ENCODE results near the gene SCIMP. TPM values are rescaled to one million over a fixed set of nuclear protein-coding genes. Genes with fewer than 3 reads are reported as not detected.
"Not testable (repeated sequence)": the region's sequence is repeated elsewhere in the genome, so short reads cannot be mapped to it uniquely, and the experiment has no call there.

The SCIMP gene
- total RNA-seq, 1 donor from 2014 or later, result 2.3 TPM

DNA sequence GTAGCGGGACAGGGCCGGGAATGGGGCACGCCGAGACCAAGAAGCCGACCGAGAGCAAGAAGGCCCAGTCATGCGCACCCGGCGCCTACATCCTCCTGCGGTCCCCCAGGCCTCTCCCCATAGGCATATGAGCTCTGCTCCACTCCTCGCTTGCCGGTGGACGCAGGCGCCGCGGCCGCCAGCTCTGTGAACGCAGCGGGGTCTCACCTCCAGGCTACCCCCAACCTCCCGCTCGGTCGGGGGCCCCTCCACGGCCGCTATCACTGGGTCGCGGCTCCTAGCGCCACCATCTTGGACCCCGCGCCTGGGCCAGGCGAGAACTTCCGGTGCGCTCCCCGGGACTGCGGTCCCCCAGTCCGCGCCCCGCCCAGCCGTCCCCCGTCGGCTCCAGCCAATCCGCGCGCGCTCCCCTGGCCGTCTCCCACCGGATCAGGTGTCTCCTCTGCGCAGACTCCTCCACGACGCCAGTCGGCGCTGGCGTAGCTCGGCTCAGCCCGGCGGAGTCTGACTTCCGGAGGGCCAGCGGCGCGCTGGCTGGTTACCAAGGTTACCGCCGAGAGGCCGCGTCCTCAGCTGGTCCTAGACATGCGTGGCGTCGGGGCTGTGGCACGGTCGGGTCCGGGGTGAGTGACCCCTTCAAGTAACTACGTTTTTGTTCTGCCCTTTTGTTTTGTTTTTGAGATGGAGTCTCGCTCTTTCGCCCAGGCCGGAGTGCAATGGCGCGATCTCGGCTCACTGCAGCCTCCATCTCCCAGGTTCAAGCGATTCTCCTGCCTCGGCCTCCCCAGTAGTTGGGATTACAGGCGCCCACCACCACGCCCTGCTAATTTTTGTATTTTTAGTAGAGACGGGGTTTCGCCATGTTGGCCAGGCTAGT lies 42.9 kb downstream of the SCIMP start, which contains the start of gene ZNF594:
Gene ZNF594, minus strand, starts transcription at position 328 of the 877 bp plus-strand sequence. CDS start 7,612 bp downstream, outside the sequence.
- peak; percentile 95 for DNase-seq (ENCODE audit: low spot score)
- peak; percentile 99 for ATAC-seq

DNA sequence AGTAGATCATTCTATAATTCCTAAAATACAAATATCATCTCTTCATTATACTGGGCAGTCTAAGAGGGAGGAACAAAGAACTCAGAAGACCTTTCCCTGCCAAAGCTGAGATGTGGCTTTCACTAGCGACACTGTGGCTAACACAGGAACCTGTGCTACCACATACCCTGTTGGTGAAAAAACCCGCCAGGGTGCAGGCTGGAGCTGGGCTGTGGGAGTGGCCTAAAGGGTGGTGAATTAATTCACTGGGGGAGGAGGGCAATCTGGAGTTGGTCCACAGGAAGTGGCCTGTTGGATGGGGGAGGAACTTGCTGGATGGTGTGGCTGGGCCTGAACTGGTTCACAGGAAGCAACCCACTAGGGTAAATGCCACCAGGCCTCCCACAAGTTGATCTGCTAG lies 50.4 kb downstream of the SCIMP start:
- no peak for ATAC-seq
- no peak for DNase-seq (ENCODE audit: low spot score)

DNA sequence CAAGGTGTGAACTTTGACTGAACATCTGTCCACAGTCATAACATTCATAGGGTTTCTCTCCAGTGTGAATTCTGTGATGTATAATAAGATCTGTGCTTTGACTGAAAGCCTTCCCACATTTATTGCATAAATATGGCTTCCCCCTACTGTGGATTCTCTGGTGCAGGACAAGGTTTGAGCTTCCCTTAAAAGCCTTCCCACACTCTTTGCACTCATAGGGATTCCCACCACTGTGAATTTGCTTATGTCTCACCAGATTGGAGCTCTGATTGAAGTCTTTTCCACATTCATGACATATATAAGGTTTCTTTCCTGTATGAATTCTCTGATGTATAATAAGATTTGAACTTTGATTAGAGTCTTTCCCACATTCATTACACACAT lies 51.3 kb downstream of the SCIMP start:
- ATAC-seq, result no peak
- no peak for DNase-seq (ENCODE audit: low spot score)

DNA sequence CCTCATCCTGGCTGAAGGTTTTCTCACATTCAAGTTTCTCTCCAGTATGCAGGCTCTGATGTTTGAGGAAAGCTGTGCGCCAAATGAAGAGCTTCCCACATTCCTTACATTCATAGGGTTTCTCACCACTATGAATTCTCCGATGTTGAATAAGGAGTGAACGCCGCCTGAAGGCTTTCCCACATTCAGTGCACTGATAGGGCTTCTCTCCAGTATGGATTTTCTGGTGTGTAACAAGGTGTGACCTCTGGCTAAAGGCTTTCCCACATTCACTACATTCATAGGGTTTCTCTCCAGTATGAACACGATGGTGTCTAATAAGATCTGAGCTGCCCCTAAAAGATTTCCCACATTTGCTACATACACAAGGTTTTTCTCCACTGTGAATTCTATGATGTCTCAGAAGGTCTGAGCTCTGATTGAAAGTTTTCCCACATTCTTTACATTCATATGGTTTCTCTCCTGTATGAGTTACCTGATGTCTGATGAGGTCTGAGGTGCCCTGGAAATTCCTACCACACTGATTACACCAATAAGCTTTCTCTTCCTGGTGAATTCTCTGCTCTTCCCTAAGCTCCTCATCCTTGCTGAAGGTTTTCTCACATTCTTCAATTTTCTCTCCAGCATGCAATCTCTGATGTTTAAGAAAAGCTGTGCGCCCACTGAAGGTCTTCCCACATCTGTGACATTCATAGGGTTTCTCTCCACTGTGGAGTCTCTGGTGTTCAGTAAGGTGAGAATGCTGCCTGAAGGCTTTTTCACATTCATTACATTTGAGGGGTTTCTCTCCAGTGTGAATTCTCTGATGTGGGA lies 51.9 kb downstream of the SCIMP start:
- DNase-seq (ENCODE audit: low spot score) (no peak), ATAC-seq (no peak)

DNA sequence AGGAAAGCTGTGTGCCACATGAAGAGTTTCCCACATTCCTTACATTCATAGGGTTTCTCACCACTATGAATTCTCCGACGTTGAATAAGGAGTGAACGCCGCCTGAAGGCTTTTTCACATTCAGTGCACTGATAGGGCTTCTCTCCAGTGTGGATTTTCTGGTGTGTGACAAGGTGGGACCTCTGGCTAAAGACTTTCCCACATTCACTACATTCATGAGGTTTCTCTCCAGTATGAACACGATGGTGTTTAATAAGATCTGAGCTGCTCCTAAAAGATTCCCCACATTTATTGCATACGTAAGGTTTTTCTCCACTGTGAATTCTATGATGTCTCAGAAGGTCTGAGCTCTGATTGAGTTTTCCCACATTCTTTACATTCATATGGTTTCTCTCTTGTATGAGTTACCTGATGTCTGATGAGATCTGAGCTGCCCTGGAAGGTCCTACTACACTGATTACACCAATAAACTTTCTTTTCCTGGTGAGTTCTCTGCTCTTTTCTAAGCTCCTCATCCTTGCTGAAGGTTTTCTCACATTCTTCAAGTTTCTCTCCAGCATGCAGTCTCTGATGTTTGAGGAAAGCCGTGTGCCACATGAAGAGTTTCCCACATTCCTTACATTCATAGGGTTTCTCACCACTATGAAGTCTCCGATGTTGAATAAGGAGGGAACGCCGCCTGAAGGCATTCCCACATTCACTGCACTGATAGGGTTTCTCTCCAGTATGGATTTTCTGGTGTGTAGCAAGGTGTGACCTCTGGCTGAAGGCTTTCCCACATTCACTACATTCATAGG lies 53.0 kb downstream of the SCIMP start:
- no peak for ATAC-seq
- no peak for DNase-seq (ENCODE audit: low spot score)

DNA sequence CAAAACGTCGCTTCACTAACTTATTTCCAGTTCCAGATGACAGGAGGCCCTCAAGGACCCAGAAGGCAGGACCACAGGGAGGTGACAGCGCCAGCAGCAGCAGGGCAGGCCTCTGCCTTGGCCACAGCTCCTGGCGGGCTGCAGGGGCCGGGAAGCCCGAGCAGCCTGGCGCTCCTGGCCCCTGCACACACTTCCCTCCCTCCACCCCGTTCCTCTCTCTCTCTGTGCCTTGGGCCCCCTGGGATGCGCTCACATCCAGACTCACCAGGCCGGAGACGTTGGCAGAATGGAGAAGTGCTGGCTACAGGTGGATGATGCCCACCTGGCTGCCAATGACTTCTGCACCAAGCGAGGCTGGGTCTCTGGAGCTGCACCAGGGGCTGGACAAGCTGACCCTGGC lies 55.7 kb downstream of the SCIMP start:
- DNase-seq (ENCODE audit: low spot score) (no peak), ATAC-seq (no peak)

DNA sequence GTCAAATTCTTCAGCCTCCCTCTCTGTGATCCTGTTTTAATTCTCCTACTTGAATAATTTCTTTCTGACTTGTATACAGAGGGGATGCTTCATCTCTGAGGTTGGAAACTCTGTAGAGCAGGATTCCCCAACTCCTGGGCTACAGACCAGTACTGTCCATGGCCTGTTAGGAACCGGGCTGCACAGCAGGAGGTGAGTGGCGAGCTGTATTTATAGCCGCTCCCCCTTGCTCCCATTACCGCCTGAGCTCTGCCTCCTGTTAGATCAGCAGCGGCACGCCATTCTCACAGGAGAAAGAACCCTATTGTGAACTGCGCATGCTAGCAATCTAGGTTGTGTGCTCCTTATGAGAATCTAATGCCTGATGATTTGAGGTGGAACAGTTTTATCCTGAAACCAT lies 59.6 kb downstream of the SCIMP start:
- ATAC-seq; DNase-seq (ENCODE audit: low spot score): not testable (repeated sequence)

DNA sequence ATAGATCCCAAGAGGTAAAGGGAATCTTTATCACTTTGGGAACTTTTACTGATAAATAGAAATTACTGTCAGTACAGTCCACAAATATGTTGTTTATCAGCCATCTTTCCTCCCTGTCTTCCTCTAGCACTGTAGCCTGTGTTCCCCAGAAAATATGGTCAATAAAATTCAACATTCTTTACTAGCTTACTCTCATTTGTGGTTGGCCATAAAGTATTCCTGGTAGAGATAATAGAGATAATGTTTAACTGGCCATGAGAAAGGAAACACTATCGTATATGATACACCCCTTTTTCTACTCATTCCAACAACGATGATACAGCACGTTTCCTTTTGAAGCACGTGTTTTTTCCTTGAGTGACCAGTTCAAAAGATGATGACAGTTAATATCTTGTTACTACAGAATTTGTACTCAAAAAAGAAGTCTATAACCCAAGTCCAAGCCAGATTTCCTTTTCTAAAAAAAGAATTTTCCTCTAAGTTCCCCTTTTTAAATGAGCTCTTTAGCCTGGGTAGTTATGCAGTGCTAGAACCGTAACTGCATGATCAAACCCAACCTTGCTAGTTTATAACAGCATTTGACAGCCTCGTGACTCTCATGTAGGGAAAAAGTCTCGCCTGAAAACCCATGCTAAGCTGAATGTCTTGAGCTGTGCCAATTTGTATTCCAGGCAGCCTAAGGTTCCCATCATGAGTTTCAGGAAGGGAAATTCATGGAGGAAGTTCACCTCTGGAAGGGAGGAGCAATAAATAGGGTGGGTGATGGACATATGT lies 68.7 kb downstream of the SCIMP start:
- ATAC-seq; DNase-seq (ENCODE audit: low spot score): not testable (repeated sequence)

DNA sequence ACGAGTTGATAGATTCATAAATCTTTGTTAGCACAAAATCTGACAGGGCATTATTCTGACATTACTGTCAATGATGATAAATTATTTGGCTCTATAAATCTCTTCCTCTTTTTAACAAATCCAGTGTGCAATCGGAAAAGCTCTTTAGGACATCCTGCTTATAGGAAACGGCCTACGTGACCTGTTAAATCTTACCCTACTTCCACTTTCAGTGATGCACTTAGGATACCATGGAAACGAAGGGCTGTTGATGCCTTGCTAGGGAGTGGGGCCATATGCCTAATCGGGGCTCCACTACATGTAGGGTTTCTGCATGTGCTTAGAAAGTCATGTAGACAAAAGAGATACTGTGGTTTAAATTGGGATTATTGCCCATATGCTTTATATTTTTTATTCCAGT lies 70.2 kb downstream of the SCIMP start:
- DNase-seq (ENCODE audit: low spot score) (no peak), ATAC-seq (no peak)

DNA sequence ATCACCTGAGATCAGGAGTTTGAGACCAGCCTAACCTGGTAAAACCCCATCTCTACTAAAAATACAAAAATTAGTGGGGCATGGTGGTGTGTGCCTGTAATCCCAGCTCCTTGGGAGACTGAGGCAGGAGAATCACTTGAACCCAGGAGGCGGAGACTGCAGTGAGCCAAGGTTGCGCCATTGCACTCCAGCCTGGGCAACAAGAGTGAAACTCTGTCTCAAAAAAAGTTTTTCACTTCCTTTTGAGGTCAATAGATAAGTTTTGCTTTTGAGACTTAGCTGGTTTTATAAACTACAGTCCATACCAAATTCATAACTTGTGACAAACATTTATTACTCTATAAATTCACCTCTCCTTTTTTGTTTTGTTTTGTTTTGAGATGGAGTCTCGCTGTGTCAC lies 72.9 kb downstream of the SCIMP start:
- not testable (repeated sequence) for DNase-seq (ENCODE audit: low spot score); ATAC-seq

DNA sequence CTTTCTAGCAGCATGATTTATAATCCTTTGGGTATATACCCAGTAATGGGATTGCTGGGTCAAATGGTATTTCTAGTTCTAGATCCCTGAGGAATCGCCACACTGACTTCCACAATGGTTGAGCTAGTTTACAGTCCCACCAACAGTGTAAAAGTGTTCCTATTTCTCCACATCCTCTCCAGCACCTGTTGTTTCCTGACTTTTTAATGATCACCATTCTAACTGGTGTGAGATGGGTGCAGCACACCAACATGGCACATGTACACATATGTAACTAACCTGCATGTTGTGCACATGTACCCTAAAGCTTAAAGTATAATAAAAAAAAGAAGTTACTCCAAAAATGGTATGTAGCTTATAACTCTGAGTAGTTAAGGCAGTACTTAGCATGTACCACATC lies 74.0 kb downstream of the SCIMP start:
- ATAC-seq, result not testable (repeated sequence)

More for the DNA sequence above, 74.0 kb downstream of the SCIMP start:
- DNase-seq (ENCODE audit: low spot score), result not testable (repeated sequence)

Other genes with a start within 250 kb of the SCIMP start
- gene CAMTA2, start 247.2 kb downstream of the SCIMP start, total RNA-seq, result 17.7 TPM
- 0.88 TPM for gene INCA1, start 237.3 kb downstream of the SCIMP start, total RNA-seq
- 126 TPM for gene KIF1C, start 236.9 kb downstream of the SCIMP start, total RNA-seq
- 0.08 TPM for gene SLC52A1, start 199.4 kb downstream of the SCIMP start, total RNA-seq
- gene ZFP3, start 156.4 kb downstream of the SCIMP start, total RNA-seq, result 0.83 TPM
- 5.3 TPM for gene ZNF232, start 123.0 kb downstream of the SCIMP start, total RNA-seq
- gene USP6, start 118.8 kb downstream of the SCIMP start, total RNA-seq, result 0.08 TPM
- gene ZNF594, start 43.0 kb downstream of the SCIMP start, total RNA-seq, result 2.3 TPM
- gene RABEP1, start 47.4 kb upstream of the SCIMP start, total RNA-seq, result 16.8 TPM
- 41.0 TPM for gene NUP88, start 184.8 kb upstream of the SCIMP start, total RNA-seq
- 15.6 TPM for gene RPAIN, start 185.3 kb upstream of the SCIMP start, total RNA-seq
- 71.8 TPM for gene C1QBP, start 204.3 kb upstream of the SCIMP start, total RNA-seq
- 7.7 TPM for gene DHX33, start 234.1 kb upstream of the SCIMP start, total RNA-seq